Activated naive CD4-positive, alpha-beta T cell treated with anti-CD3 and anti-CD28 coated beads for 36 hours (primary cell): ENCODE measurements around the gene LIN9. TPM values are rescaled to one million over a fixed set of nuclear protein-coding genes. Genes with fewer than 3 reads are reported as not detected.
A peak's percentile ranks its signal among the peaks of the same experiment; 100 is the strongest.

Source experiments
- CTCF ChIA-PET: fragments of 350-600 bp; sonication (Branson Sonifier 250); formaldehyde crosslinking; loops from one replicate; lab custom pipeline; 2021; ENCODE audit warnings: antibody characterized with exemption; lab: Charles Lee
- DNase-seq: peaks from one replicate; pipeline ENCODE4 v3.0.0-alpha.2; 2020
- H3K27ac Mint-ChIP-seq: one replicate; pipeline ENCODE4 v1.8.0; 2021; ENCODE audit warnings: mild to moderate bottlenecking, mixed read lengths
- H3K27me3 Mint-ChIP-seq: one replicate; pipeline ENCODE4 v1.8.0; 2021; ENCODE audit warnings: low read depth, mixed read lengths
- H3K36me3 Mint-ChIP-seq: one replicate; pipeline ENCODE4 v1.8.0; 2021; ENCODE audit warnings: low read depth, mixed read lengths
- H3K4me1 Mint-ChIP-seq: one replicate; pipeline ENCODE4 v1.8.0; 2021; ENCODE audit warnings: low read depth, mixed read lengths
- H3K4me3 Mint-ChIP-seq: one replicate; pipeline ENCODE4 v1.8.0; 2021; ENCODE audit warnings: mild to moderate bottlenecking, moderate library complexity, mixed read lengths
- H3K9me3 Mint-ChIP-seq: one replicate; pipeline ENCODE4 v1.8.0; 2021; ENCODE audit warnings: mixed read lengths
- intact Hi-C: fragments of 100-400 bp; cut with micrococcal nuclease; formaldehyde crosslinking; loops from one replicate; pipeline ENCODE4 v1.15.1; 2023
- total RNA-seq, 2 experiments: library from RNA; stranded (reverse); gene quantifications; one replicate each; pipeline ENCODE4 v1.2.3, GENCODE V29; 2021

The LIN9 gene, protein sequence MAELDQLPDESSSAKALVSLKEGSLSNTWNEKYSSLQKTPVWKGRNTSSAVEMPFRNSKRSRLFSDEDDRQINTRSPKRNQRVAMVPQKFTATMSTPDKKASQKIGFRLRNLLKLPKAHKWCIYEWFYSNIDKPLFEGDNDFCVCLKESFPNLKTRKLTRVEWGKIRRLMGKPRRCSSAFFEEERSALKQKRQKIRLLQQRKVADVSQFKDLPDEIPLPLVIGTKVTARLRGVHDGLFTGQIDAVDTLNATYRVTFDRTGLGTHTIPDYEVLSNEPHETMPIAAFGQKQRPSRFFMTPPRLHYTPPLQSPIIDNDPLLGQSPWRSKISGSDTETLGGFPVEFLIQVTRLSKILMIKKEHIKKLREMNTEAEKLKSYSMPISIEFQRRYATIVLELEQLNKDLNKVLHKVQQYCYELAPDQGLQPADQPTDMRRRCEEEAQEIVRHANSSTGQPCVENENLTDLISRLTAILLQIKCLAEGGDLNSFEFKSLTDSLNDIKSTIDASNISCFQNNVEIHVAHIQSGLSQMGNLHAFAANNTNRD
- total RNA-seq: 1 to 10 TPM; 7.7 to 9.5 TPM

DNA sequence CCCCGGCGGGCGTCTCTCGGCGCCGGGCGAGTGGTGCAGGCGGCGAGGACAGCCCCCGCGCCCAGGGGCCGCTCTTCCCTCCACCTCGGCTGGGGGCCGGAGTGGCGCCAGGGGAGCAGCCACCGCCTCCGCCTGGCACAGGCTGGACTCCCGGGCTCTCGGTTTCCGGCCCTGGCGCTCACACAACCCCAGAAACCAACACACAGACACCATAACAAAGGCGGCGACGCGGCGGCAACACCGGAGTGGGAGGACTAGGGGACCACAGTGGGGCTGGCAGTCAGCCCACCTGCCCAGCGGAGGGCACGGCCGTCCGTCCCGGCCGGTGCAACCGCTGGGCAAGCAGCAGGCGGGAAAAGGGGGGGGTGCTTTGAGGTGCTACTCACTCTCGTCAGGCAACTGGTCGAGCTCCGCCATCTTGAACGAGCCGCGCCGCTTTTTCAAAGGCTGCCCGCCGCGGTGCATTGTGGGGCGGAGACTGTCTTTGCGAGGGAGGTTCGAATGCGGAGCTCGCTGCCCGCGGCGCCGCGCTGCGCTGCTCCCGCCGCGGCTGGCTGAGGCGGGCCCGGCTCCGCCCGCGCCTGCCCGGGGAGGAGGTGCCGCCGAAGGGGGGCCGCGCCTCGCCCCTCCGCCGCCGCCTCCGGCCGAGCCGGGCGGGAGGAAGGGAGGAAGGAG lies at the start of gene LIN9:
Gene LIN9, minus strand, starts transcription at position 442 of the 675 bp plus-strand sequence. Its CDS starts 25 bp downstream, at position 417.
- Mint-ChIP-seq H3K27ac (peak within 1 kb of the TSS; percentile 82), H3K36me3 (no peaks in the 10 kb centered on the region), H3K4me1 (peaks cover 16% of the 10 kb centered on the region), H3K4me3 (peak within 1 kb of the TSS; percentile 91), H3K27me3 (peaks cover 16% of the 10 kb centered on the region), H3K9me3 (no peaks in the 10 kb centered on the region)
- CTCF ChIA-PET: interaction anchor here (0.7 to 3.6 kb wide), 9 partner anchors 17 to 229 kb away, joined by 3 to 13 read pairs (median 5); partner anchors contain the start of gene PARP1
- intact Hi-C loops: loop anchor here (1.0 to 2.0 kb wide), 6 partner anchors 24 to 307 kb away; partner anchors contain the start of genes ACBD3, H3-3A and PARP1
- peak; percentile 96 for DNase-seq

DNA sequence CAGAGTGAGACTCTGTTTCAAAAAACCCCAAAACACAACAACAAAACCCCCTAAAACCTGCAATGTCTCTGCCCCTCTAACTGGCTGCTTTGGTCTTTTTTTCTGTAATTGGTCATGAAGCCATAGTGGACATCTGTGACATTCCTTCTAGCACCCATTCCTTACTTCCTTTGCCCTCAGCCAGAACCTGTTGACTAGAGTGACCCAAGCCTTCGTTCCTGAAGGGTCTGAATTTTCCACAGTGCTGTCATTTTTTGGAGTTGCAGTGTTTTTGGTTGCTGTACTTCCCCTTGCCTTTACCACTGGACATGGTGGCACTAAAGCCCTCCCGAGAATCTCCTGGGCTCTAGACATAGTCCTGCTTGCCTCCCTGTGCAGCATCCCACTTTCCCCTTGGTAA lies 48.5 kb upstream of the LIN9 start:
- intact Hi-C loops: no loop called here
- CTCF ChIA-PET: no interaction called here
- Mint-ChIP-seq H3K27me3 (no peaks in the 10 kb centered on the region), H3K4me3 (no peak overlapping the region), H3K4me1 (no peaks in the 10 kb centered on the region), H3K27ac (no peak overlapping the region), H3K36me3 (peaks cover 30% of the 10 kb centered on the region), H3K9me3 (no peaks in the 10 kb centered on the region)
- DNase-seq: no peak

DNA sequence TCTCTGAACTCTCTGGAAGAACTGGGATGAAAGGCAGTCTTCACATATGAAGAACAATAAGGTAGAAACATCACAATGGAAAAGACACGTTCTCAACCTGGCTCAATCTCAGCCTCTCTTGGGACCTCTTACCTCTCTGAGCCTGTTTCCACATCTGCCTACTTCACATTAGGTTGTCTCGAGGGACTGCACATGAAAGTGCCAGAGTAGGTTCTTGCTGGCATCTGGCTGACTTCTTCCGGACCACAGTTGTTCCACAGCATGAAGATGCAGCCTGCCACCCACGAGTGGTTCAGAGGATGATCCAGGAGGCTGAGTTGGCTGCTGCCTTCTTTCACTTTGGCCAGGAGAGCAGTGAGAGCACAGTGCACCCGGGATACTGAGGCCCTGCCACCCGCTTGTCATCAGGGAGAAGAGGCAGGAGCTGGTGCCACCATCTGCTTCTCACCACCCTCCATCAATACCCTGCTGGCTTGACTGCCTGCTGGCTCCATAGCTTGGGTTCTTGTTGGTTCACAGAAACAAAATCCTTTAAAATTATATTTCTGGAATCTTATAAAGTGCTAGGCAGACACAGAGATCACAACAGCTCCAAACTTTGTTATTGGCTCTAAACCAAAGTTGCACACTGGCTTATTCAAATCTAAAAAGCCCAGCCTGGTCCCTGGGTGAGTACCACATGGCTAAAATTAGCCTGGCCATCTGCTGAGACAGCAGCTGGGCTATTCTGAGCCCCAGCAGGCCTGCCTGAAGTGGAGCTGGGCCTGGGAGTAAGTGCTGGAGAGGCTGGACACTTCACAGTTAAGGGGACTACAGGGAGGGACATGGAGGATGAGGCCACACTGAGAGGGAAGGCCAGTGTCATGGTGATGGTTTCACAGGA lies 46.9 kb upstream of the LIN9 start:
- Mint-ChIP-seq H3K9me3 (no peaks in the 10 kb centered on the region), H3K27ac (no peak overlapping the region), H3K27me3 (no peaks in the 10 kb centered on the region), H3K4me3 (no peak overlapping the region), H3K36me3 (peaks cover 15% of the 10 kb centered on the region), H3K4me1 (no peaks in the 10 kb centered on the region)
- intact Hi-C loops: no loop called here
- CTCF ChIA-PET: interaction anchor here (0.6 to 0.9 kb wide), 2 partner anchors 23 to 232 kb away, joined by 3 read pairs; no protein-coding TSS in a partner anchor
- DNase-seq: no peak

DNA sequence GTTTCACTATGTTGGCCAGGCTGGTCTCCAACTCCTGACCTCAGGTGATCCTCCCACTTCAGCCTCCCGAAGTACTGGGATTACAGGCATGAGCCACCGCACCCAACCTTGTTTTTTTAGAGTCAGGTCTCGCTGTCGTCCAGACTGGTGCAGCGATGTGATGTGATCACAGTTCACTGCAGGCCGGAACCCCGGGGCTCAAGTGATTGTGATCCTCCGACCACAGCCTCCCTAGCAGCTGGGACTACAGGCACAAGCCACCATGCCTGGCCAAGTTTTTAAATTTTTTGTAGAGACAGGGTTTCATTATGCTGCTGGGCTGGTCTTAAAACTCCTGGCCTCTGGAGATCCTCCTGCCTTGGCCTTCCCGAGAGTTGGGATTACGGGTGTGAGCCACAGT lies 46.1 kb upstream of the LIN9 start:
- intact Hi-C loops: no loop called here
- Mint-ChIP-seq H3K4me3 (no peak overlapping the region), H3K27ac (no peak overlapping the region), H3K4me1 (no peaks in the 10 kb centered on the region), H3K9me3 (no peaks in the 10 kb centered on the region), H3K27me3 (no peaks in the 10 kb centered on the region), H3K36me3 (peaks cover 9% of the 10 kb centered on the region)
- DNase-seq: no peak
- CTCF ChIA-PET: interaction anchor here (0.6 to 1.4 kb wide), 2 partner anchors 22 to 231 kb away, joined by 3 to 4 read pairs; no protein-coding TSS in a partner anchor

DNA sequence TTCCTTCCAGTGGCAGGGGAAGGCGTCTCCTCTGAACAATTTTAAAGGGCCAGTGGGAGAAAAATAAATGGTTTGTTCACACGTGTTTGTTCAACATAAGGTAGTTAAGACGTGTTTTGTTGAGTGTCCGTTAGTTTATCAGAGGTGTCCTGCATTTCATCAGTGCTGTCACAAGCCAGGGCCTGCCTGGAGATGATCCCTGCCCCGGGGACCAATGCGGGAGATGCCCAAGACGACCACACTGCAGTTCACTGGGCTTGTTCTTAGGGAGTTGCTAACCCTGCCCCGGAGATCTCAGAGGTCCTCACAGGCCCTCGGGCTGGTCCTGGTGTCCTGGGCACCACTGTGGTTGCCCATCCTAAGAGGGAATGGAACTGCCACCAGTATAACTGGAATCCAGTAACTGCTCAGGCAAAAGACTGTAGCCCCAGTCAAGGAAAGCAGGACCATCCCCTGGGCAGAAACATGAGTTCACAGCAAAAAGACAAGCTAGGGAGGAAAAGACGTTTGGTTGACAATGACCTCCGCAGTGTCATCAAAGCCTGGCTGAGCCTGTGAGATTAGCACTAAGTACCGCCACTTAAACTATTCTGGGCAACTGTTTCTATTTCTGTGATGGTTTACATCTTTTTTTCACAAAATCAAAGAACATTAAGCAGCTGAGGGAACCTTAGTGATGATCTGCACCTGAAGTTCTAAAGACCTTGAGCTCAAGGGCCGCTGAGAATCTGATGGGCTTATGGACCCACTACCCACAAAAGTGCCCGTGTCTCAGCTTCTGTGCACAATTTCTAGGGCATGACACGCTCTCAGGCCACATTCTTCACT lies 44.9 kb upstream of the LIN9 start:
- Mint-ChIP-seq H3K27me3 (no peaks in the 10 kb centered on the region), H3K36me3 (peaks cover 2% of the 10 kb centered on the region), H3K27ac (no peak overlapping the region), H3K4me1 (no peaks in the 10 kb centered on the region), H3K9me3 (no peaks in the 10 kb centered on the region), H3K4me3 (no peak overlapping the region)
- intact Hi-C loops: no loop called here
- DNase-seq: no peak
- CTCF ChIA-PET: interaction anchor here (1.4 kb wide), 1 partner anchor 21 kb away, joined by 4 read pairs; no protein-coding TSS in a partner anchor

DNA sequence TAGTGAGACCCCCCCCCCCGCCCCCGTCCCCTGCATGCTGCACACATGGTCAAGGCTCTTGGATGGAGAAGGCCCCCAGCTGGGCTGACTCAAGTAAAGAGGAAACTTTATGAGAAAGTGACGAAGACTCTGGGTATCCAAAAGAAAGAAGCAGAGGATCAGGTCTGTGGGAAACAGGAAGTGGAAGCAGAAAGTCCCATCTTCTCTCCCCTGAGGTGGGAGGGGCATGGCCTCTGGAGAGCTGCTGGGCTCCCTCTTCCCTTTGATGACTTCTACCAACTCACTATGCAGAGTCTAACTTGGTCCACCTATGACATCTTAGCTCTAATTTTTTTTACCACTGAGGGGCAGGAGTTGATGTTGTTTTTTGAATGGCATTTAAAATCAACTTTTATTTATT lies 42.7 kb upstream of the LIN9 start:
- Mint-ChIP-seq H3K36me3 (no peaks in the 10 kb centered on the region), H3K4me1 (no peaks in the 10 kb centered on the region), H3K27me3 (no peaks in the 10 kb centered on the region), H3K4me3 (no peak overlapping the region), H3K9me3 (no peaks in the 10 kb centered on the region), H3K27ac (no peak overlapping the region)
- CTCF ChIA-PET: no interaction called here
- intact Hi-C loops: no loop called here
- no peak for DNase-seq

DNA sequence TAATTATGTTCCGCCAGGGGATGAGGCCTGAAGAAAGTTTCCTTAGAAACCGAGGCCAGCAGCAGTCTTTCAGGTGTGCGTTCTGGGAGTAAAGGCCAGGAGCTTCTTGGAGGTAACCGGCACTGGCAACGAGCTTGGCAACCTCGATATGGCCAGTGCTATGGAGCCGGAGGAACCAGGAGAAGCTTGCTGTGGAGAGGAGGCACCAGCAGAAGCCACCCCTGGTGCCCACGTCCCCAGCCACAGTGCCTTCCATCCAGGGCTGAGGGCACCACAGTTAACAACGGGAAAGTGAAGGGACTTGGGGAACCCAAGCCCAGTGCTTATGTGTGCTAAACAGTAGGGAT lies 41.5 kb upstream of the LIN9 start:
- H3K9me3 Mint-ChIP-seq: no peaks in the 10 kb centered on the region
- H3K27ac Mint-ChIP-seq: no peak overlapping the region
- DNase-seq: no peak
- intact Hi-C loops: no loop called here
- CTCF ChIA-PET: no interaction called here
- H3K4me3 Mint-ChIP-seq: no peak overlapping the region
- no peaks in the 10 kb centered on the region for H3K4me1 Mint-ChIP-seq
- H3K27me3 Mint-ChIP-seq: no peaks in the 10 kb centered on the region
- no peaks in the 10 kb centered on the region for H3K36me3 Mint-ChIP-seq

DNA sequence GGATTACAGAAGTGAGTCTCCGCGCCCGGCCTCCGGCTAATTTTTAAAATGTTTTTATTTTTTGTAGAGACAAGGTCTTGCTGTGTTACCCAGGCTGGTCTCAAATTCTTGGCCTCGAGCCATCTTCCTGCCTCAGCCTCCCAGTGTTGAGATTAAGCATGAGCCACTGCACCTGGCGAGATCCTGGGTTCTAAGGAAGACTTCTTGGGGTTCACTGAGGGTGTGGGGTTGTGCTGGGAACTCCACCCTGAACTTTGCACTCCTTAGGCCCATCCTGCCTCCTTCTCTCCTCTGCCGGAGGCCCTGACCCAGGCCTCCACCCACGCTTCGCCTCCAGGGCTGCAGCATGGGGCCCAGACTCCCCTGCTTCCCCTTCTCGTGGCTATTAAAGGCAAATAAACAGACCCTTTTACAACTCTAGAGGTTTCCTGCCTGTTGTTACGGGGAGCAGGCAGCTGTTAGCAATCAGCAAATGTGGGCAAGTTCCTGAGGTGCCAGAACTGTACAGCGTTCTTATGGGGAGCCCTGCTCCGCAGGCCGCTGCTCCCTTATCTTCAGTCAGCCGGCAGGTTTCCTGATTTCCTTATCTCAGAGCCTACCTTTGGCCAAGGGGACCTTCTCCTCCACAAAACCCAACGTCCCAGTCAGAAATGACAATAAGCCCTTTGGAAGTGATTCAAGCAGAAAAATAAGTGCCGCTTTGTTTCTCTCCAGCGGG lies 41.0 kb upstream of the LIN9 start:
- no peak for DNase-seq
- H3K27me3 Mint-ChIP-seq: no peaks in the 10 kb centered on the region
- intact Hi-C loops: no loop called here
- no peak overlapping the region for H3K4me3 Mint-ChIP-seq
- no peaks in the 10 kb centered on the region for H3K9me3 Mint-ChIP-seq
- no peak overlapping the region for H3K27ac Mint-ChIP-seq
- CTCF ChIA-PET: no interaction called here
- H3K36me3 Mint-ChIP-seq: no peaks in the 10 kb centered on the region
- no peaks in the 10 kb centered on the region for H3K4me1 Mint-ChIP-seq

DNA sequence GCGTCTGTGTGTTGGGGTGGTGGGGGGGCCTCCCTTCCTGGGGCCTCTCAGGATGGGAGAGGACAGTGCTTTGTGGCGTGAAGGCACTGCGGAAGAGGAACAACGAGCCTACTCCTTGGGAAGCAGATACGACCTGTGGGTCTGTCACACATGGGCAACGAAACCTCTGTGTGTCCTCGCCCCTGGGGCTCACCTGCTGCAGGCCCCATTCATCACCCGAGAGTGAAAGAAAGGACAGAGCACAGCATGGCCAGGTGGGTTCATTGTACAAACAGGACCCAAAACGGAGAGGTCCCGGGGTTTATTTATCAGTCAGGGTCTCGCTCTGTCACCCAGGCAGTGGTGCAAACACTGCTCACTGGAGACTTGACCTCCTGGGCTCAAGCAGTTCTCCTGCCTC lies 40.1 kb upstream of the LIN9 start:
- Mint-ChIP-seq H3K27me3 (no peaks in the 10 kb centered on the region), H3K4me1 (no peaks in the 10 kb centered on the region), H3K9me3 (no peaks in the 10 kb centered on the region), H3K27ac (no peak overlapping the region), H3K36me3 (no peaks in the 10 kb centered on the region), H3K4me3 (no peak overlapping the region)
- no peak for DNase-seq
- CTCF ChIA-PET: no interaction called here
- intact Hi-C loops: no loop called here

DNA sequence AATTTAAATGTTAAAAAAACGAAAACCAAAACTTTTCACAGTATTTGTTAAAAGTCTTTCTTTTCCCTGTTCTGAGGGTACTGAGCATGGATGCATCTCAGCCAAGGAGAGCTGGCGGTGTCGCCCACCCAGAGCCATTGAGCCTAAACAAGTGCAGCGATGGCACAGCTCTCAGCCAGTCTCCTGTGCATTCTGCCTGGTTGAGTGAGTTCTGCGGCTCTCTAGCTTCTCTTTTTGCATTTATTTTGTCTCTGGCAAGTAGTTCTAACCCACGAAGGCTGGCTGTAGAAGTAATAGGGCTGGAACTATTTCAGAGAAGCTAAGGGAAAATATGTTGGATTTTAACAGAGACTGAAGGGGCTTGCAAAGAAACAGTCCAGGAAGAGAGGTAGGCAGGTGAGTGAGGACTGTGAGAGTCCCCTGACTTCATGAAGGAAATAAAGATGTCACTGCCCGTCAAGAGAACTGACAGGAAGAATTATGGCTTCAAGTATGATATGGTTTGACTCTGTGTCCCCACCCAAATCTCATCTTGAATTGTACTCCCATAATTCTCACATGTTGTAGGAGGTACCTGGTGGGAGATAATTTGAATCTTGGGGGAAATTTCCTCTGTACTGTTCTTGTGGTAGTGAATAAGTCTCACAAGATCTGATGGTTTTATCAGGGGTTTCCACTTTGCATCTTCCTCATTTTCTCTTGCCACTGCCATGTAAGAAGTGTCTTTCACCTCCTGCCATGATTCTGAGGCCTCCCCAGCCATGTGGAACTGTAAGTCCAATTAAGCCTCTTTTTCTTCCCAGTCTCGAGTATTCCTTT lies 35.7 kb upstream of the LIN9 start:
- Mint-ChIP-seq H3K36me3 (peaks cover 2% of the 10 kb centered on the region), H3K27me3 (peaks cover 6% of the 10 kb centered on the region), H3K9me3 (peaks cover 11% of the 10 kb centered on the region), H3K4me1 (no peaks in the 10 kb centered on the region), H3K27ac (no peak overlapping the region), H3K4me3 (no peak overlapping the region)
- intact Hi-C loops: no loop called here
- DNase-seq: no peak
- CTCF ChIA-PET: interaction anchor here (1.0 kb wide), 1 partner anchor 11 kb away, joined by 3 read pairs; no protein-coding TSS in a partner anchor
